Measurements from ENCODE around the gene FBXW4.

- no peak for TF ChIP-seq POLR2A (IDR thresholded peaks at IDR 0.05)
- TF ChIP-seq POLR2AphosphoS5 (IDR thresholded peaks at IDR 0.05): no peak
Measured at GRCh38 chr10:101573885-101574753, 120.9 kb downstream of the FBXW4 start.

All from suprapubic skin (tissue), 4 donors.